Measurements from ENCODE around the gene NOPCHAP1.

Gene NOPCHAP1

DNA sequence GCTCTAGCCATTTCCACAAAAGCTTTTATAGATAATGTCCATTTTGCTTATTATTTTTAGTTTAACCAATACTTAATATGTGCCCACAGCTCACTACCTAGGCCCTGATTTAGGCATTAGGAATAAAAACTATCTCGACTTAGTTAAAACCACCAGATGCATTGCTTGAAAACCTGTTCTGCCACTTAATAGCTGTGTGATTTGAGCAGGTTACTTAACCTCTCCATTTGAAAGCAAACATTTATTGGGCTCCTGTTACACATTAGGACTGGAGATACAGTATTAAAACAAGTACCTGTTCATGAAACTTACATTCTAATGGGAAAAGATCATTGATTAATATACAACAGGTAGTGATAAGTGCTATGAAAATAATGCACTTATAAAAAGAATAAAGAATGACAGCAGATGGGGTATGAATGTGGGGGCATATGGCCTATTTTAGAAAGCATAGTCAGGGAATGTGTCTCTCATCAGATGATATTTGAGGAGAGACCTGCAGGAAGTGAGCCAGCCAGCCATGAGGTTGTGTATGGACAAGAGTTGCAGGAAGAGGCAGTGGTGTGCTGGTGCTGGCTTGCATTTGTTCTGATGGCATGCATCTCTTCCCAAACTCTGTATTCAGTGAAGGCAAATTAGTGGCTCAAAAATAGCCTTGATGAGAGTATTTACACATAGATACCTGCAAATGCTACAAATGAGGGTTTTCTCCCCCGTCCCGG is 34.3 kb downstream of the NOPCHAP1 start:
- DNase-seq (ENCODE audit: low read depth, low spot score): no peak

DNA sequence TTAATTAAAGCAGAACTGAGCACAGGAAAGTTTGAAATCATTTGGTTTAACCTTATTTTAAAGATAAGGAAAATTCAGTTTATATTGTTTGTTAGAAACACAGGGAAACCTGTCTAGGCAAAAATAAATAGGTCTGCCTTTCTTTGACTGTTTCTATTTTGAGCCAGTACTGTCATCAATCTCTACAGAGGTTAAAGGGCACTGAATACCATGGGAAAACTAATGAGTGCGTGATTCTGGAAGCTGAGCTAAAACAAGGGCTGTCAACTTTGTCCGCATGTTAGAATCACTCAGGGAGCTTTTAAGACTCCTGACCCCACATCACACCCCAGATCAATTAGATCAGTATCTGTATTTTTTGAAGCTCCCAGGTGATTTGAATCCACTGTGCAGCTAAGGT is 38.8 kb downstream of the NOPCHAP1 start:
- no peak for DNase-seq (ENCODE audit: low read depth, low spot score)

DNA sequence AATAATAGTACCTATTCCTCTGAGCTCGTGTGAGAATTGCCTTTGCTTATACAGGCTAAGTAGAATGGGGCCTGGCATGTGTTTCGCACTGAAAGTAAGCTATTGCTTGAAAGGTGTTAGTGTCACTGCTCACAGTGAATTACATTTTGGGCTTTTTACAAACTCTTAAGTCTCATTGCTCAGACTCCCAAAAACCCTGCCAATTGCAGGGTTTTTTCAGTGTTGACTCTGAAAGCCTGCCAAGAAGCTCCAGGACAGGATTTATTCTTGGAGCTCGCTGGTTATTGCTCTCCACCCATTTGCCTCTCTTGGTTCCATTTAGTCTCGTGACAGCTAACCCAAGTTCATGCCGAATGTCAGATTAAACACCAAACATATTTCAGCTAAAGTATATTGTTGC is 39.8 kb downstream of the NOPCHAP1 start:
- DNase-seq (ENCODE audit: low read depth, low spot score): no peak

DNA sequence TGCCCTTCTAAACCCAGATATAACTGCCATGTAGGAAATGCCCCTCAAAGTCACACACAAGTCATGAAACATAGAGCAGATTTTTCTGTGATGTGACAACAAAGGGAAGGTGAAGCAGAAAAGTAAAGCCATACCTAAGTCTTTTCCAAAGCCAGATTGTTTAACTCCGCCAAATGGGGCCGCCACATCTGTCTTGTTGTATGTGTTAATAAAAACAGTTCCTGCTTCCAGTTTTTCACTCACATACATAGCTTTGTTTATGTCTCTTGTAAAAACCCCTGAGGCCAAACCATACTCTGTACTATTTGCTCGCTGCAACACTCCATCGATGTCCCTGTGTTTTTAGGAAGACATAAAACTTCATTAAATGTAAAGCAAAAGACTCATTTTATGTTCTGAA is 40.3 kb downstream of the NOPCHAP1 start:
- DNase-seq (ENCODE audit: low read depth, low spot score): no peak

DNA sequence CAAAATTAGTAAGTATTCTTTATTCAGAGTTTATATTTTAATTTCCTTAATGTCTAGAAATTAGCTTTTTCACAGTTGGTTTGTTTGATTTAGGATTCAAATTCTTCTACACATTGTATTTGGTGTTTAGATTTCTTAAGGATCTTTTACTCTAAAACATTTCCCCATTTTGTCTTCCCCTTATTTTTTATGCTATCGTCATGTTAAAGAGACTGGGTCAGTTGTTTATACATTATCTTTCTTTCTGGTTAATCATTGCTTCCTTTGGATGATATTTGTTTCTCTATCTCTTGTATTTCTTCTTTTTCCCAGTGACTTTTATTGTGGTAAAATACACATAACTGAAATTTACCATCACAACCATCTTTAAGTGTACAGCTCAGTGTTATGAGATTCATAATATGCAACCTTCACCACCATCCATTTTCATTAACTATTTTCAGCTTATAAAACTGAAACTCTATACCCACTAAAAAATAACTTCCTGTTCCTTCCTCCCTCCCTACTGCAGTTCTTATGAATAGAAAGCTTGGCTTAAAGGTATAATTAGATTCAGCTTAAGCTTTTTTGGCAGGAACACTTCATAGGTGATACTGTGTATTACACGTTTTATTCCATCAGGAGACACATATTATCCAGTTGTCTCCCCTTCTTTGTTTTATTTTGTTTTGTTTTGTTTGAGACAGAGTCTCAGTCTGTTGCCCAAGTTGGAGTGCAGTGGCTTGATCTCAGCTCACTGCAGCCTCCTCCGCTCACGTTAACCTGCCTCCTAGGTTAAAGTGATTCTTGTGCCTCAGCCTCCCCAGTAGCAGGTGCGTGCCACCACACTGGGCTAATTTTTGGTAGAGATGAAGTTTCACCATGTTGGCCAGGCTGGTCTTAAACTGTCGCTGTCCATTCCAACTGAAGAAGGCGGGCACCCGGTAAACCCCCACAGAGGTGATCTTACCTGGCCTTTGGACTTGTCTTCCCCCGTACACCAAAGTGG is 45.0 kb downstream of the NOPCHAP1 start:
- DNase-seq (ENCODE audit: low read depth, low spot score): no peak

DNA sequence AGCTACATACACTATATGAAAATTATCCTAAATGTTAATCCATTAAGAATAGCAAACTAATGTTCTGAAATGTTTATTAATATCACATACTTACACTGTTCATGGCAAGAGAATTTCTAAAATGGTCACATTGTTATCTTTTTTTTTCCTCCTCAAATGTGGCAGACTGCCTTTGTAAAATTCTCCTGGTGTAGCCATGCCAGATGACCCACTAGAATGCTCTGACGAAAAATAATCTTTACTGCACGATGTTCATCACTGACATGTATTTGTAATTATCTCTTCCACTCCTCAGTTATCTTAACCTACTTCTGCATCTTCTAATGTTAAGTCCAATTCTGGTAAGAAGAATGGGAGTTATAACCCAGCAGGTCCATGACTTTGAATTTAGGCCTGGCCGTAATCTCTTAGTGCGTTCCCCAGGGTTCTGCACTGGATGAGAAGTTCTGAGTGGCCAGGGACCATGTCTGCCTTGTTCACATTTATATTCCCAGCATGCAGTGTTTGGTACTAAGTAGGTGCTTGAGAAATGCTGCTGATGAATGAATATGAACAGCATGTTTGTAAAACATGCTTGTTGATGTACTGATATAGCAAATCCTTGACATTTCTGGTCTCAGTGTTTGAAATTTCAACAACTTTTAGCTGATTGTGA is 46.7 kb downstream of the NOPCHAP1 start:
- DNase-seq (ENCODE audit: low read depth, low spot score): no peak

DNA sequence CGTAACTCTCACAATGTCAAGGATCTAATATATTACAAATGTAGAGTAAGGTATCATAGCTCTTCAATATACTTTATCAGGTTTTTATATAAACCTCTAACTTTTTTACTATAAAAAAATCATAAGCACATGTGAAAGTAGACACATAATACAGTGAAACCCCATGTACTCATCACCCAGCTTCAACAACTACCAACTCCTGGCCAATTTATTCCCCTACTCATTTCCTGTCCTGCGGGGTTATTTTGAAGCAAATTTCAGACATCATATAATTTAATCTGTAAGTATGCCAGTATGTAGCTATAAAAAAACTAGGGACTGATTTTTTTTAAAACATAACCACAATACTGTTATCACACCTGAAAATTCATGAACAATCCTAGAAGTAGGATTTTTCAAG is 47.7 kb downstream of the NOPCHAP1 start:
- DNase-seq (ENCODE audit: low read depth, low spot score): no peak
